HFFc6 (cell line): ENCODE measurements around the gene RSPH9. TPM values are rescaled to one million over a fixed set of nuclear protein-coding genes. Genes with fewer than 3 reads are reported as not detected.
"Not testable (repeated sequence)": the region's sequence is repeated elsewhere in the genome, so short reads cannot be mapped to it uniquely, and the experiment has no call there.

Experiments
- DNase-seq: peaks from one replicate; pipeline ENCODE4 v3.0.0-alpha.2; 2018
- H3K27ac Mint-ChIP-seq: 2 replicates; pipeline ENCODE4 v1.8.0; 2020; ENCODE audit warnings: mild to moderate bottlenecking, mixed read lengths
- H3K27me3 Mint-ChIP-seq: 2 replicates; pipeline ENCODE4 v1.8.0; 2021; ENCODE audit warnings: mild to moderate bottlenecking, moderate library complexity, mixed read lengths; ENCODE audit not compliant: insufficient read depth
- H3K36me3 Mint-ChIP-seq: 2 replicates; pipeline ENCODE4 v1.8.0; 2021; ENCODE audit warnings: low read depth, mixed read lengths
- H3K4me1 Mint-ChIP-seq: 2 replicates; pipeline ENCODE4 v1.8.0; 2020; ENCODE audit warnings: low read depth, mixed read lengths
- H3K4me3 Mint-ChIP-seq: 2 replicates; pipeline ENCODE4 v1.8.0; 2020; ENCODE audit warnings: mild to moderate bottlenecking, moderate library complexity, mixed read lengths
- H3K9me3 Mint-ChIP-seq: 2 replicates; pipeline ENCODE4 v1.8.0; 2020; ENCODE audit warnings: mild to moderate bottlenecking, mixed read lengths
- total RNA-seq, 6 experiments: library from RNA; stranded (reverse); fragmentation: NEBNext Ultra II Directional; extraction: Animal tissue kit (Norgen Biotek cat#: 25700); gene quantifications; 2 replicates in 1 of 6; 3 replicates in 5 of 6; pipeline ENCODE4 v1.2.3, GENCODE V29; 2021
- TF ChIP-seq, protein P1 (sequence below): fragments of 200-600 bp; sonication (generic); IDR thresholded peaks from 2 replicates; pipeline ENCODE4 v1.5.0; 2021; ENCODE audit warnings: antibody characterized with exemption, mild to moderate bottlenecking

The RSPH9 gene
- total RNA-seq, 6 experiments from 2014 or later = 0.09 to 0.60 (median 0.30) TPM; not detected in 1

DNA sequence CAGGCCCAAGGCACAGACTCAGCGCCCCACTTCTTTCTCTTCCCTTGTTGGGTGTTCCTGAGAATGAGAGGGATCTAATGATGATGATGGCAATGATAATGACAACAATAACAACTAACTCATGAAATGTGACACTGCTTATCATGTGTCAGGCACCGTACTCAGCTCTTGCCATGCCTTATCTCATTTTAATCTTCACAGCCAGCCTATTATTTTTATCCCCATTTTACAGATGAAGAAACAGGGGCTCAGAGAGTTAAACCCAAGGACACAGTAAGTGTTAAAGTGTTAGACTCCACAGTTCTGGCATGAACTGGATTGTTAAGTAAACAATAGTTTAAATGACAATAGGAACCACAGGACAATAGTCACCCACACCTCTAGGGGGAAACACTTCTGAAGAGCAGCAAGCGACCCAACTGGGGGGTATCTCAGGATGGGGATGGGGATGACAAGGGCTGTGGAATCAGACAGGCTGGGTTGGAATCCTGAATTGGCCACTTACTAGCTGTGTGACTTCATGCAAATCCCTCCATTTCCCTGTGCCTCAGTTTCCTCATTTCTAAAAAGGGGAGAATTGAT is 12.5 kb downstream of the RSPH9 start:
- peaks cover 6% of the 10 kb centered on the region; the same call in 1 of the 2 replicates for H3K36me3 Mint-ChIP-seq
- peaks cover 6% of the 10 kb centered on the region for H3K9me3 Mint-ChIP-seq
- DNase-seq = no peak
- H3K27ac Mint-ChIP-seq = no peak overlapping the region
- H3K4me3 Mint-ChIP-seq = no peak overlapping the region
- H3K4me1 Mint-ChIP-seq = no peaks in the 10 kb centered on the region
- TF ChIP-seq, protein P1, sequence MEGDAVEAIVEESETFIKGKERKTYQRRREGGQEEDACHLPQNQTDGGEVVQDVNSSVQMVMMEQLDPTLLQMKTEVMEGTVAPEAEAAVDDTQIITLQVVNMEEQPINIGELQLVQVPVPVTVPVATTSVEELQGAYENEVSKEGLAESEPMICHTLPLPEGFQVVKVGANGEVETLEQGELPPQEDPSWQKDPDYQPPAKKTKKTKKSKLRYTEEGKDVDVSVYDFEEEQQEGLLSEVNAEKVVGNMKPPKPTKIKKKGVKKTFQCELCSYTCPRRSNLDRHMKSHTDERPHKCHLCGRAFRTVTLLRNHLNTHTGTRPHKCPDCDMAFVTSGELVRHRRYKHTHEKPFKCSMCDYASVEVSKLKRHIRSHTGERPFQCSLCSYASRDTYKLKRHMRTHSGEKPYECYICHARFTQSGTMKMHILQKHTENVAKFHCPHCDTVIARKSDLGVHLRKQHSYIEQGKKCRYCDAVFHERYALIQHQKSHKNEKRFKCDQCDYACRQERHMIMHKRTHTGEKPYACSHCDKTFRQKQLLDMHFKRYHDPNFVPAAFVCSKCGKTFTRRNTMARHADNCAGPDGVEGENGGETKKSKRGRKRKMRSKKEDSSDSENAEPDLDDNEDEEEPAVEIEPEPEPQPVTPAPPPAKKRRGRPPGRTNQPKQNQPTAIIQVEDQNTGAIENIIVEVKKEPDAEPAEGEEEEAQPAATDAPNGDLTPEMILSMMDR = no peak
- H3K27me3 Mint-ChIP-seq = peaks cover 5% of the 10 kb centered on the region

GRCh38 chr6:43658161-43658560 is 13.3 kb downstream of the RSPH9 start:
- H3K9me3 Mint-ChIP-seq = peaks cover 6% of the 10 kb centered on the region
- TF ChIP-seq, protein P1 = no peak
- H3K27me3 Mint-ChIP-seq = peaks cover 5% of the 10 kb centered on the region
- H3K27ac Mint-ChIP-seq = no peak overlapping the region
- peaks cover under 1% of the 10 kb centered on the region for H3K4me1 Mint-ChIP-seq
- no peak overlapping the region for H3K4me3 Mint-ChIP-seq
- H3K36me3 Mint-ChIP-seq = peaks cover 6% of the 10 kb centered on the region; the same call in 1 of the 2 replicates
- DNase-seq = no peak

DNA sequence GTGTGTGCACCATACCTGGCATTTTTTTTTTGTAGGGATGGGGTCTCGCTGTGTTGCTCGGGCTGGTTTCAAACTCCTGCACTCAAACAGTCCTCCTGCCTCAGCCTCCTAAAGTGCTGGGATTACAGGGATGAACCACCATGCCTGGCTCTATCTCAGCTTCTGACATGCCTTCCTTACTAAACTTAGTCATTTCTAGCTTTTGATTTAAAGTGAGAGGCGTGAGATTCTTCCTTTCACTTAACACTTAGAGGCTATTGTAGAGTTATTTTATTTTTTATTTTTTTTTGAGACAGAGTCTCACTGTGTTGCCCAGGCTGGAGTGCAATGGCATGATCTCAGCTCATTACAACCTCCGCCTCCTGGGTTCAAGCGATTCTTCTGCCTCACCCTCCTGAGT is 18.1 kb downstream of the RSPH9 start:
- H3K9me3 Mint-ChIP-seq, H3K27ac Mint-ChIP-seq, H3K36me3 Mint-ChIP-seq, H3K4me3 Mint-ChIP-seq, DNase-seq, H3K27me3 Mint-ChIP-seq: not testable (repeated sequence)
- H3K4me1 Mint-ChIP-seq = peaks cover 11% of the 10 kb centered on the region

DNA sequence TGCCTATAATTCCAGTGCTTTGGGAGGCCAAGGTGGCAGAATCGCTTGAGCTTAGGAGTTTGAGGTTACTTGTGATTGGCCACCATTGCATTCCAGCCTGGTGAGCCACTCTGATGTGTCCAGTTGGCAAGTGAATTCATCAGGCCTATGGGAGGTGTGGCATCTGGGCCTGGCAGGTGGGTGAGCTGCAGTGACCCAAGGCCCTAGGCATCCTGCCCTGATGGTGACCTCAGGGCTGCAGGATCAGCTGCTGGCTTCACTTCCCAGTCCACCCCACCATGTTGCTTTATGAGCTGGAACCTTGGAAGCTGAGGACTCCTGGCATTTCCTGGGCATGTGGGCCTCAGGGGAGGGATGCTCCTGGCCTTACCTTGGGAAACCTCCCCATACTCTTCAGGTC is 20.5 kb downstream of the RSPH9 start:
- TF ChIP-seq, protein P1 = no peak

GRCh38 chr6:43666196-43666920 is 21.5 kb downstream of the RSPH9 start:
- Mint-ChIP-seq H3K9me3 (no peaks in the 10 kb centered on the region), H3K36me3 (no peaks in the 10 kb centered on the region; the same call in 1 of the 2 replicates), H3K4me1 (peaks cover 26% of the 10 kb centered on the region), H3K4me3 (no peak overlapping the region), H3K27me3 (no peaks in the 10 kb centered on the region; the same call in 1 of the 2 replicates), H3K27ac (no peak overlapping the region)
- DNase-seq = no peak
- TF ChIP-seq, protein P1 = no peak

More for the DNA sequence above, 20.5 kb downstream of the RSPH9 start:
- no peak overlapping the region for H3K4me3 Mint-ChIP-seq
- peaks cover 26% of the 10 kb centered on the region for H3K4me1 Mint-ChIP-seq
- H3K27me3 Mint-ChIP-seq = no peaks in the 10 kb centered on the region; the same call in 1 of the 2 replicates
- DNase-seq = no peak
- no peak overlapping the region for H3K27ac Mint-ChIP-seq
- peaks cover 6% of the 10 kb centered on the region; the same call in 1 of the 2 replicates for H3K36me3 Mint-ChIP-seq
- H3K9me3 Mint-ChIP-seq = peaks cover 6% of the 10 kb centered on the region
